B cell (primary cell): ENCODE data around the gene RNASEH2C. TPM values are rescaled to one million over a fixed set of nuclear protein-coding genes. Genes with fewer than 3 reads are reported as not detected.
"Not testable (repeated sequence)": the region's sequence is repeated elsewhere in the genome, so short reads cannot be mapped to it uniquely, and the experiment has no call there.

ENCODE experiments used
- ATAC-seq: fragments of 200-7000 bp; cut with Tn5 transposase; one replicate; pipeline ENCODE4 v1.10.0; 2021; ENCODE audit warnings: low read depth, mild to moderate bottlenecking, moderate number of reproducible peaks, moderate library complexity
- CTCF ChIA-PET: fragments of 350-600 bp; sonication (Branson Sonifier 250); formaldehyde crosslinking; loops from one replicate; lab custom pipeline; 2021; ENCODE audit warnings: antibody characterized with exemption, inconsistent platforms; lab: Charles Lee
- POLR2A ChIA-PET: fragments of 350-600 bp; sonication (Branson Sonifier 250); formaldehyde crosslinking; loops from one replicate; lab custom pipeline; 2021; ENCODE audit warnings: antibody characterized with exemption; lab: Charles Lee
- DNase-seq: peaks from one replicate; pipeline ENCODE4 v3.0.0; 2013
- H2AFZ ChIP-seq: 2 replicates; pipeline ENCODE4 v1.6.1; 2012; ENCODE audit warnings: mild to moderate bottlenecking, low read depth, low read length; ENCODE audit not compliant: insufficient read depth, poor library complexity, severe bottlenecking
- H3K27ac ChIP-seq, 2 donors: 1 replicate in 1 of 2; 2 replicates in 1 of 2; pipeline ENCODE4 v1.5.1; 2012 to 2013; ENCODE audit warnings: low read length in 2 of 2, mild to moderate bottlenecking in 2 of 2, moderate library complexity in 1 of 2
- H3K27me3 ChIP-seq, 4 experiments: fragments of 200-600 bp in 1 of 4; sonication (generic) in 1 of 4; replicated peaks in 1 of 4; 1 replicate in 2 of 4; 2 replicates in 2 of 4; pipeline versions ENCODE4 v1.6.1 to v1.7.0; 2013 to 2016; ENCODE audit warnings: low read length in 3 of 4, mild to moderate bottlenecking in 2 of 4, mixed read lengths in 1 of 4, moderate library complexity in 1 of 4; ENCODE audit not compliant: insufficient read depth in 4 of 4, control insufficient read depth in 3 of 4; ENCODE audit errors: control extremely low read depth in 1 of 4
- H3K36me3 ChIP-seq, 2 experiments: replicated peaks in 1 of 2; 1 replicate in 1 of 2; 2 replicates in 1 of 2; pipeline versions ENCODE4 v1.6.1 to v1.7.1; 2013; ENCODE audit warnings: low read length in 1 of 2; ENCODE audit not compliant: insufficient read depth in 2 of 2, control insufficient read depth in 1 of 2; ENCODE audit errors: control extremely low read depth in 1 of 2, extremely low read depth in 1 of 2
- H3K4me1 ChIP-seq, 2 donors: fragments of 200-600 bp in 1 of 2; sonication (generic) in 1 of 2; 1 replicate in 1 of 2; 2 replicates in 1 of 2; pipeline versions ENCODE4 v1.5.1 to v1.6.1; 2013 to 2017; ENCODE audit warnings: low read length in 2 of 2; ENCODE audit not compliant: control insufficient read depth in 2 of 2, insufficient read depth in 2 of 2
- H3K4me2 ChIP-seq: replicated peaks from 2 replicates; pipeline ENCODE3; 2012; ENCODE audit warnings: mild to moderate bottlenecking, low read depth, low read length; ENCODE audit not compliant: poor library complexity, severe bottlenecking
- H3K4me3 ChIP-seq, 5 experiments: fragments of 200-600 bp in 1 of 5; sonication (generic) in 1 of 5; 1 replicate in 3 of 5; 2 replicates in 2 of 5; pipeline versions ENCODE4 v1.5.1 to v1.7.0; 2011 to 2016; ENCODE audit warnings: low read length in 4 of 5, mild to moderate bottlenecking in 4 of 5, low read depth in 2 of 5, control low read depth in 1 of 5, moderate library complexity in 1 of 5; ENCODE audit not compliant: insufficient read depth in 1 of 5; ENCODE audit errors: control extremely low read depth in 1 of 5, extremely low read depth in 1 of 5
- H3K79me2 ChIP-seq: fragments of 200-600 bp; sonication (generic); one replicate; pipeline ENCODE4 v1.6.0; 2016; ENCODE audit warnings: low read length; ENCODE audit not compliant: control insufficient read depth, insufficient read depth
- H3K9ac ChIP-seq: fragments of 200-600 bp; sonication (generic); 2 replicates; pipeline ENCODE4 v1.6.1; 2017; ENCODE audit warnings: mild to moderate bottlenecking, low read length, moderate library complexity
- H3K9me3 ChIP-seq, 3 donors: one replicate each; pipeline versions ENCODE4 v1.6.1 to v1.7.1; 2013; ENCODE audit warnings: low read length in 2 of 3; ENCODE audit not compliant: control insufficient read depth in 2 of 3, insufficient read depth in 1 of 3; ENCODE audit errors: control extremely low read depth in 1 of 3
- H4K20me1 ChIP-seq: 2 replicates; pipeline ENCODE4 v1.6.0; 2012; ENCODE audit warnings: mild to moderate bottlenecking, low read length; ENCODE audit not compliant: insufficient read depth, control insufficient read depth, poor library complexity, severe bottlenecking
- H3K27ac Mint-ChIP-seq: one replicate; pipeline ENCODE4 v1.8.0; 2021; ENCODE audit warnings: mixed read lengths
- H3K27me3 Mint-ChIP-seq: one replicate; pipeline ENCODE4 v1.8.0; 2021; ENCODE audit warnings: mixed read lengths
- H3K4me1 Mint-ChIP-seq: one replicate; pipeline ENCODE4 v1.8.0; 2021; ENCODE audit warnings: mixed read lengths
- H3K4me3 Mint-ChIP-seq: one replicate; pipeline ENCODE4 v1.8.0; 2021; ENCODE audit warnings: mixed read lengths
- H3K9me3 Mint-ChIP-seq: one replicate; pipeline ENCODE4 v1.8.0; 2022; ENCODE audit warnings: mixed read lengths; ENCODE audit not compliant: insufficient read depth
- EZH2 ChIP-seq: IDR thresholded peaks from 2 replicates; pipeline ENCODE4 v1.6.1; 2012; ENCODE audit warnings: borderline replicate concordance, low read depth, mild to moderate bottlenecking, moderate library complexity, low read length; ENCODE audit not compliant: insufficient read depth, poor library complexity, severe bottlenecking
- WGBS: methylation state at CpG from one replicate; pipeline ENCODE4 v1.1.5; 2013; ENCODE audit warnings: missing lambda C conversion rate; ENCODE audit not compliant: insufficient coverage; 5-methylcytosine and 5-hydroxymethylcytosine counted together
- intact Hi-C: fragments of 100-400 bp; cut with micrococcal nuclease; formaldehyde crosslinking; loops from one replicate; pipeline ENCODE4 v1.10.0; 2022
- polyA plus RNA-seq: library from polyadenylated mRNA; depleted of rRNA; stranded (reverse); fragments of >200 nt; gene quantifications from 2 replicates; pipeline ENCODE4 v1.2.3, GENCODE V29; 2012
- total RNA-seq, 2 donors: library from RNA; stranded (reverse); fragments of 120-200 nt in 1 of 2; gene quantifications; 1 replicate in 1 of 2; 2 replicates in 1 of 2; pipeline versions ENCODE4 v1.2.3 to v1.2.4, GENCODE V29; 2013 to 2022

The RNASEH2C gene
- total and polyA plus RNA-seq, 2 donors (not counting 1 experiment from before 2014, with no cell fraction given), result 75.3 to 95.0 TPM

- intact Hi-C loops, result no loop called here
- Mint-ChIP-seq H3K27me3 (peaks cover 5% of the 10 kb centered on the region), H3K27ac (no peak overlapping the region), H3K4me1 (no peaks in the 10 kb centered on the region), H3K9me3 (no peaks in the 10 kb centered on the region), H3K4me3 (no peak overlapping the region)
- POLR2A ChIA-PET, result no interaction called here
- H3K4me1 ChIP-seq, result peaks cover 0 to under 1% of the 10 kb centered on the region in 2 donors
- no peak overlapping the region for H3K4me2 ChIP-seq
- H3K27ac ChIP-seq, result no peak overlapping the region
- peaks cover under 1% of the 10 kb centered on the region for H3K79me2 ChIP-seq
- WGBS, result 95% methylated on average over 3 of the region's 5 CpGs
- H3K4me3 ChIP-seq, result no peak overlapping the region
- no peak overlapping the region for H2AFZ ChIP-seq
- H3K27me3 ChIP-seq, result no peaks in the 10 kb centered on the region
- H3K9me3 ChIP-seq, result peaks cover 0 to 4% (median 1%) of the 10 kb centered on the region in 3 donors
- H3K9ac ChIP-seq, result no peak overlapping the region
- no peak for TF ChIP-seq EZH2
- H4K20me1 ChIP-seq, result no peaks in the 10 kb centered on the region
- ATAC-seq (no peak), DNase-seq (no peak)
- CTCF ChIA-PET, result interaction anchor here (0.5 to 1.5 kb wide), 2 partner anchors 281 to 850 kb away, joined by 4 read pairs; no protein-coding TSS in a partner anchor
- no peaks in the 10 kb centered on the region for H3K36me3 ChIP-seq
These were observed 43.8 kb upstream of the RNASEH2C start for GRCh38 chr11:65764434-65764833.

DNA sequence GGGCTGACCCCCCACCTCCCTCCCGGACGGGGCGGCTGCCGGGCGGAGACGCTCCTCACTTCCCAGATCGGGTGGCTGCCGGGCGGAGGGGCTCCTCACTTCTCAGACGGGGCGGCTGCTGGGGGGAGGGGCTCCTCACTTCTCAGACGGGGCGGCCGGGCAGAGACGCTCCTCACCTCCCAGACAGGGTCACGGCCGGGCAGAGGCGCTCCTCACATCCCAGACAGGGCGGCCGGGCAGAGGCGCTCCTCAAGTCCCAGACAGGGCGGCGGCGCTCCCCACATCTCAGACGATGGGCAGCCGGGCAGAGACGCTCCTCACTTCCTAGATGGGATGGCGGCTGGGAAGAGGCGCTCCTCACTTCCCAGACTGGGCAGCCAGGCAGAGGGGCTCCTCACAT is 42.2 kb upstream of the RNASEH2C start:
- ATAC-seq, H3K9me3 ChIP-seq, H3K4me2 ChIP-seq, H3K9ac ChIP-seq, H3K27ac ChIP-seq, H2AFZ ChIP-seq, H3K4me1 ChIP-seq, H3K79me2 ChIP-seq, H3K4me3 ChIP-seq, H3K4me3 Mint-ChIP-seq, H3K4me1 Mint-ChIP-seq, H3K36me3 ChIP-seq, intact Hi-C loops, DNase-seq, H3K27ac Mint-ChIP-seq, POLR2A ChIA-PET, H3K27me3 ChIP-seq, H3K9me3 Mint-ChIP-seq, H4K20me1 ChIP-seq: not testable (repeated sequence)
- 93% methylated on average over 11 of the region's 29 CpGs for WGBS
- CTCF ChIA-PET, result interaction anchor here (0.7 kb wide), 1 partner anchor 13 kb away, joined by 3 read pairs; no protein-coding TSS in a partner anchor
- H3K27me3 Mint-ChIP-seq, result peaks cover 10% of the 10 kb centered on the region

DNA sequence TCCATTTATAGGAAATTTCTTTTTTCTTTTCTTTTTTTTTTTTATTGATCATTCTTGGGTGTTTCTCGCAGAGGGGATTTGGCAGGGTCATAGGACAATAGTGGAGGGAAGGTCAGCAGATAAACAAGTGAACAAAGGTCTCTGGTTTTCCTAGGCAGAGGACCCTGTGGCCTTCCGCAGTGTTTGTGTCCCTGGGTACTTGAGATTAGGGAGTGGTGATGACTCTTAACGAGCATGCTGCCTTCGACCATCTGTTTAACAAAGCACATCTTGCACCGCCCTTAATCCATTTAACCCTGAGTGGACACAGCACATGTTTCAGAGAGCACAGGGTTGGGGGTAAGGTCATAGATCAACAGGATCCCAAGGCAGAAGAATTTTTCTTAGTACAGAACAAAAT is 41.6 kb upstream of the RNASEH2C start:
- H3K4me2 ChIP-seq, H3K4me1 Mint-ChIP-seq, H3K79me2 ChIP-seq, H4K20me1 ChIP-seq, H3K27ac Mint-ChIP-seq, DNase-seq, H3K27me3 ChIP-seq, H3K4me3 Mint-ChIP-seq, H3K4me3 ChIP-seq, H2AFZ ChIP-seq, CTCF ChIA-PET, H3K9me3 ChIP-seq, ATAC-seq, H3K36me3 ChIP-seq, intact Hi-C loops, H3K27ac ChIP-seq, H3K9ac ChIP-seq, H3K9me3 Mint-ChIP-seq, H3K4me1 ChIP-seq, POLR2A ChIA-PET: not testable (repeated sequence)
- WGBS, result no CpG with 5 or more reads among the region's 5 CpGs
- H3K27me3 Mint-ChIP-seq, result peaks cover 10% of the 10 kb centered on the region
